GF-D8 (cell line): ENCODE measurements around the gene MAPKBP1.

Experiments
- DNase-seq: peaks from one replicate; lab custom pipeline; 2025; lab: John Stamatoyannopoulos, UW

The MAPKBP1 gene

DNA sequence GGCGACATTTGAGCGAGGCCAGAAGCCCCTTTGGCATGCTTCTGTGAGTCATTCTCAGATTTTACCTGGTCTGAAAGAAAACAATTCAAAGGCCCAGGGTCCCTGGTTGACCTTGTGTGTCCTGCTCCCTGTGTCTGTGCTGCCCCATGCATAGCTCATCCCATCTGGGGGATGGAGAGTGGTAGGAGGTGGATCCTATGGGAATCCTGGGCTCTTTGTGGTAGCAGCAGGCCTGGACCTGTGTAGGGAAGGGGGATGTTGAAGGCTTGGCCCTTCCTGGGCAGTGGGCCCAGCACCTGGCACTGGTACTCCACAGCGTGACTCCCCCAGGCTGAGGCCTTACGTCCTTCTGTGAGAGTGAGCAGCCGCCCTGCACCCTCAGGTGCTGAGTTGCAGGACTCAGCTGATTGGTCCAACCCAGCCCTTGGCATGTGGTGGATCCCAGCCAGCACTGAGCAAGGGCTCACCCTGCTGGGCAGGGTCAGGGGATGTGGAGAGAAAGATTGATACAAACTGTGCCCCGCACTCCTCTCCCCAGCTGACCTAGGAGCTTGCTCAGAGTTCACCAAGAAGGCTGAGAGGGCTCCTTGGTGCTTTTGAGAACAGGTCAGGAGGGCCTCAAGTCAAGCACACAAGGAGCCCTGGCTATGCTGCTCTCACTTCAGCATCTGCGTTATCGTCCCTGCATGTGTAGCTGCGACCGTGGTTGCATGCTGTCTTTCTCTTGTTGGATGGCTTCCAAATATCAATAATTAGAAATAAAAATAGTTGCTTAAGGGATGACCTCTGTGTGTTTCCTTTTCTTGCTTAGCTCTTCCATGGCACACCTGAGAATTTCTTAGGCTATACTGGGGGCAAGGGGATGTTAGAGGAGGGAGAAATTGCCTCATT, 32.3 kb downstream of the MAPKBP1 start:
- DNase-seq, result no peak

DNA sequence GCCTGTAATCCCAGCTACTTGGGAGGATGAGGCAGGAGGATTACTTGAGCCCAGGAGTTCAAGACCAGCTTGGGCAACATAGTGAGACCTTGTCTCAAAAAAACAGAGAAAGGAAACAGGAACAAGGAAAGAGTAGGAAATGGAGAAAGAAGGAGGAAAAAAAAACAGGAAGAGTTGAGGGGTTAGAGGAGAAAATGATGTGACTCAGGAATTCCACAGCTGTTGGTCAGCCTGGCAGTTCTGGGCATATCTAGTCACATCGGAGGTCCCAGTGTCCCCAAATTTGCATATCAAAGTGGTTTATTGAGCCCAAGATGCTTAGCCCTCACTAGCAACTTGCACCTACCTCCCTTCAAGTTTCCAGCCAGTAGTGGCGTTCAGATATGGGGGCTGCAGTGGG, 34.8 kb downstream of the MAPKBP1 start:
- no peak for DNase-seq

DNA sequence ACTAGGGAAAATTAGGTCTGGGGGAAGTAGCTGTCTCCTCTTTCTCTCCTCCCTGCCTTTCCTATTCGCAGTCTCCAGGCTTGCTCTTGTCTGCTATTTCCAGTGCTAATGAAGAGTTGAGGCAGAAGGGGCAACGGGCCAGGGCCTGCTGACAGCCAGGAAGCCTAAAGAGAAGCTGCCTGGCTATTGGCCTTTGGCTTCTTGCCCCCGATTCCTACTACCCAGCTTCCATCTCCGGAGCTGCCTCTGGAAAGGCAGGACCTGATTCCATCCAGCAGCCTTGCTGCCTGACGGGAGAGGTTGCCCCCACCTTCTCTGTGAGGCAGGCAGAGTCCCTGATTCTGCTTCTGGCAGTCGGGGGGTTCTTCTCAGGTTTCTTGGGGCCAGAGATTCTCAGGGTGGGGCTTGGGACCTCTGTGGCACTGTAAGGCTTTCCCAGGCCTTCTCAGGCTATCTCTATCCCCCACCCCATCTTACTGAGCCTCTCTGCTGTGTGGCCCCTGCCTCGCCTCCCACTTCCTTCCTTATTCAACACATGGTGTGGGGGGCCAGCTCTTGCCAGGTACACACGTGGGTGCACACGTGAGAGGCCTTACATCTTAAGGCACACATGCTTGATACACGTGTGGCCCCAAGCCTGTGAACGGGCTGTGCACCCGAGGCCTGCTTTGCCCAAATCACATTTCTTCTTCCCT, 35.4 kb downstream of the MAPKBP1 start:
- DNase-seq, result peak; percentile 28

DNA sequence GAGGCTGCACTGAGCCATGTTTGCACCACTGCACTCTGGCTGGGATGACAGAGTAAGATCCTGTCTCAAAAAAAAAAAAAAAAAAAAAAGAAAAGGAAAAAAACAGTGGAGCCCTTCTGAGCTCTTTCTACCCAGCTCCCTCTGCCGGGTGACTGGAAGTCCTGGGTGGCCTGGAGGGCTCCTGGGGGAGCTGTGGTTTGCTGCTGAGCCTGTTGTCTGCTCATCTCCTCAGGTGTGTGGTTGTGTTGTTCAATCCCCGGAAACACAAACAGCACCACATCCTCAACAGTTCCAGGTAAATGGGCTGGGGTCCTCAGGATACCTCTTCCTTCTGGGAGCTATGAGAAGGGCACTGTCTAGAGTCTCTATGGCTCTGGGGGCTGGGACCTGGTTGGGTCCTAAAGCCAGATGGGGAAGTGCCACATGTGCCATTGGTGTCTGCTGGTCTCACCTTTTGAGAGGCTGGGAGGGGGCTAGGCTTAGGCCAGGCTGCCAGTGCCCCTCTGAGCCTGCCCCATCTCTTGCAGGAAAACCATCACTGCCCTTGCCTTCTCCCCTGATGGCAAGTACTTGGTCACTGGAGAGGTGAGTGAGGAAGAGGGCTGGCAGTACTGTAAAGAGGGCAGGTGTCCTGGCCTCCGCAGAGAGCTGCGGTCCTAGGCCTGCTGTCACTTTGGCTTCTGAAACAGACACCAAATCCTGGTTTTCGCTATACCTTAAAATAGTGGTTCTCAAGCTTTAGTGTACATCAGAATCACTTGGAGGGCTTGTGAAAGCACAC, 36.6 kb downstream of the MAPKBP1 start:
- no peak for DNase-seq

DNA sequence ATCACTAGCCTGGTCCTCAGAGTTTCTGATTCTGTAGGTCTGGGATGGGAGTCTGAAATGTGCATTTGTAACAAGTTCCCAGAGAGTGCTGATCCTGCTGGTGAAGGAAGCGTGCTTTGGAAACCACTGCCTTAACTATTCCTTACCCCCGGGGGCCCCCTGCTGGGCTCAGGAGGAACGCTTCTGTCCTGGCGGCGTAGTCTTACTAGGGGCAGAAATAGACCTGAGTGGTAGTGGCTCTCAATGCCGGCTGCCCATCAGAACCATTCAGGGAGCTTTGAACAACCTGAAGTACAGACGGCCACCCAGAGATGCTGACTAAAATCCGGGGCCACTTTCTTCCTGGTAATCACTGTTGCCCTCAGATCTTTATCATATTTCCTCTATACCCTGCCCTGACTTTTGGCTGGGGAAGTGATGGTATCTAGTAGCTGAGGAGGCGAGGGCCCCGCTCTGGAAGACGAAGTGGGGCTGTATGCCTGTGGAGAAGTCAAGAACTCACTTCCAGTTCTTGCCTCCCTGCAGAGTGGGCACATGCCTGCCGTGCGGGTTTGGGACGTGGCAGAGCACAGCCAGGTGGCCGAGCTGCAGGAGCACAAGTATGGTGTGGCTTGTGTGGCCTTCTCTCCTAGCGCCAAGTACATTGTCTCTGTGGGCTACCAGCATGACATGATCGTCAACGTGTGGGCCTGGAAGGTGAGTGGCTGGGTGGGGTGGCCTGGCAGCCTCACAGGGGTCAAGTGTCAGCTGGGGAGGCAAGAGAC, 37.3 kb downstream of the MAPKBP1 start:
- peak; percentile 31 for DNase-seq

DNA sequence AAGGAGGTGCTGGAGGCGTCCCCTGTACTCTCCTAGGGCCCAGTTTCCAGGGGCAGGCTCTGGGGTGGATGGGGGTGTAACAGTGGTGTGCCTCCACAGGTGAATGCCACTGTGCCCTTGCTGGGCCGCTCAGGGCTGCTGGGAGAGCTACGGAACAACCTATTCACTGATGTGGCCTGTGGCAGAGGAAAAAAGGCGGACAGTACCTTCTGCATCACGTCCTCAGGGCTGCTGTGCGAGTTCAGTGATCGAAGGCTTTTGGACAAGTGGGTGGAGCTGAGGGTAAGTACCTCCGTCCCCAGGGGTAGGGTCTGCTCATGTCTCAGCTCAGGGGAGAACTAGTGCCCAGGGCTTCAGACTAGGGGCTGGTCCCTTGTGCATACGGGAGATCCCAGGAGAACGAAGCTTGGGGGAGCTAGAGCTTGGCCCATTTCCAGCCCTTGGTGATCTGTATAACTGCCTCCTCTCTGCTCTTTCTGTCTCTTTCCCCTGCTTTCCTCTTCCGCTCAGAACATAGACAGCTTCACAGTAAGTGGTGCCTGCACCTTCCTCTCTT, 38.6 kb downstream of the MAPKBP1 start:
- DNase-seq, result no peak

DNA sequence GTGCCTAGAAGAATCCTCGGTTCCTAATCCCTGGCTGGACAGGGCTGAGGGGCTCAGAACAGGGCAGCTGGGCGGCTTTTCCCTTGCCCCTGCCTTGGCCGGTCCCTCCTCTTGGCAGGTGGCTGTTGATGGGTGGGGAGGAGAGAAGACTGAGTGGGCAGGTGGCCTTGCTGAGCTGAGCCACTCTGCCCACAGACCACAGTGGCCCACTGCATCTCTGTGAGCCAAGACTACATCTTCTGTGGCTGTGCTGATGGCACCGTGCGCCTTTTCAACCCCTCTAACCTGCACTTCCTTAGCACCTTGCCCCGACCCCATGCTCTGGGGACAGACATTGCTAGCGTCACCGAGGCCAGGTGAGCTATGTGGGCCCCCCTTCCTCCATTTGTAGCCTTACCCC, 39.1 kb downstream of the MAPKBP1 start:
- no peak for DNase-seq

DNA sequence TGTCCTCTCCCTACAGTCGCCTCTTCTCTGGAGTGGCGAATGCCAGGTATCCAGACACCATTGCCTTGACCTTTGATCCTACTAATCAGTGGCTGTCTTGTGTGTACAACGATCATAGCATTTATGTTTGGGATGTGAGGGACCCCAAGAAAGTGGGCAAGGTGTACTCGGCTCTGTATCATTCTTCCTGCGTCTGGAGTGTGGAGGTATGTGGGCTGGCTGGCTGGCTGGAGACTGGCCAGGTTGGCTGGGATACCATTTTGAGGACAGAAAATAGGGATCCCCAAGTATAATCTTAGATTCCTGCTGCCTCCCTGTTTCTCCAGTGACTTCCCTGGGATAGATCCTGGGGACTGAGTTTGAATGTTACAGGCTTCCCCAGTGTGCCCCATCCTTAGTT, 40.2 kb downstream of the MAPKBP1 start:
- DNase-seq, result no peak

DNA sequence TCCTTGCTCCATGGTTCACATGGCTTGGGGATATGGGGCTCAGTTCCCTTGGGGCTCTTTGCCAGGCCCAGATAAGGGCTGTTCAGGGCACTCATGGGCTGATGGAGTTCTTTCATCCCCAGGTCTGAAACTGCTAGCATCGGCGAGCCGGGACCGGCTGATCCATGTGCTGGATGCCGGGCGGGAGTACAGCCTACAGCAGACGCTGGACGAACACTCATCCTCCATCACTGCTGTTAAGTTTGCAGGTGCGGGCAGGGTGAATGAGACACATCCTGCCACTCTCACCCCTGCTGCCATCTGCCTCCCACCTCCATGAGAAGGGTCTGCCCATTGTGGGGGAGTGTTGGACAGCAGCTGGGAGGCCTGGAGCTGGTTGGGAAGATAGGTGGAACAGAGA, 42.5 kb downstream of the MAPKBP1 start:
- DNase-seq, result no peak

DNA sequence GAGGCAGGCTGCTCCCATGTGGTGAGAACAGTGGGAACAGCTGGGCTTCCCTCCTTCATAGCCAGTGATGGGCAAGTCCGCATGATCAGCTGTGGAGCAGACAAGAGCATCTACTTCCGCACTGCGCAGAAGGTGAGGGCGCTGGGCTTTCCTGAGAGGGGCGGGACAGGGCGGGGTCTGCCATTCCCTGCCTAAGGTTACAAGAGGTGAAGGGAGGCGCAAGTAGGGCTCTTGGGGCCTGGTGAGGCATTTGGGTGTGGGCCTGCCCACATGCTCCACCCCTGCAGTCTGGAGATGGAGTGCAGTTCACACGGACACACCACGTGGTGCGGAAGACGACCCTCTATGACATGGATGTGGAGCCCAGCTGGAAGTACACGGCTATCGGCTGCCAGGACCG, 43.0 kb downstream of the MAPKBP1 start:
- no peak for DNase-seq

DNA sequence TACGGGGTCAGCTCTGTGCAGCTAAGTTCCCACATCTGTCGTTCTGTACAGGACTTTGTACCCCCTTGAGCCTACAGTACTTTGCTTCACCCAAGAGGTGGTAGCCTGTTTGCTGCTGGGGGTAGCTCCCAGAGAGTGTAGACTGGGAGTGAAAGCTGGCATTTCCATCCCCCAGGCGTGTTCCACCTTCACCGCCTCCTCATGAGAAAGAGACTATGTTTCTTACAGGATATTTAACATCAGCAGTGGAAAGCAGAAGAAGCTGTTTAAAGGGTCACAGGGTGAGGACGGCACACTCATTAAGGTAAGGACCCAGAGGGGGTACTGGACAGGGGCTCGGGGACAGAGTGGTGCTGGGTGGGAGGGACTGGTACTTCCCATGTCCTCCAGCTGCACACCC, 43.5 kb downstream of the MAPKBP1 start:
- no peak for DNase-seq

DNA sequence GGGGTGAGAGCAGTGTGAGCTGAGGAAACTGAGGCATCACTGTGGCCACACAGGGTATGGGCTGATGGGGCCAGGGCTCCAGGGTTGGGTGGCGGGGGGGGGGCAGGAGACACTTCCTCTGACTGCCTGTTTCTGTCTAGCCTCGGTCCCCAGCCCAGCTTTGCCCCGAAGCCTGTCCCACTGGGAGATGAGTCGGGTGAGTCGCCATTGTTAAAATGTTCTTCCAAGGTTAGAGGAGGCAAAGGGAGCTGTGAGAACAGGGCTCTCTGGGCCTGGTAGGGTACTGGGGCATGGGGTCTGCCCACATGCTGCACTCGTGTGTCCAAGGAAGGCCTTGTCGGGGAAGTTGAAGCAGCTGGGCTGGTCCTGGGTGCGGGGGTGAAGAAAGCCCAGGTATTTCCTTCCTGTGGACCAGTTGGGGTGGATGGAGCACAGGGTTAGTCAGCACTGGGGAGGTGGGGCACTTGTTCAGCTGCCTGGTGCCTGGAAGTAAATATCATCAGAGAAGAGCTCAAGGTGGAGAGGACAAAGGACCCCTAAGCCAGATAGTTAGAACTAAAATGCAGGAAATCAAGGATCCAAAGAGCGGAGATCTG, 45.3 kb downstream of the MAPKBP1 start:
- no peak for DNase-seq

DNA sequence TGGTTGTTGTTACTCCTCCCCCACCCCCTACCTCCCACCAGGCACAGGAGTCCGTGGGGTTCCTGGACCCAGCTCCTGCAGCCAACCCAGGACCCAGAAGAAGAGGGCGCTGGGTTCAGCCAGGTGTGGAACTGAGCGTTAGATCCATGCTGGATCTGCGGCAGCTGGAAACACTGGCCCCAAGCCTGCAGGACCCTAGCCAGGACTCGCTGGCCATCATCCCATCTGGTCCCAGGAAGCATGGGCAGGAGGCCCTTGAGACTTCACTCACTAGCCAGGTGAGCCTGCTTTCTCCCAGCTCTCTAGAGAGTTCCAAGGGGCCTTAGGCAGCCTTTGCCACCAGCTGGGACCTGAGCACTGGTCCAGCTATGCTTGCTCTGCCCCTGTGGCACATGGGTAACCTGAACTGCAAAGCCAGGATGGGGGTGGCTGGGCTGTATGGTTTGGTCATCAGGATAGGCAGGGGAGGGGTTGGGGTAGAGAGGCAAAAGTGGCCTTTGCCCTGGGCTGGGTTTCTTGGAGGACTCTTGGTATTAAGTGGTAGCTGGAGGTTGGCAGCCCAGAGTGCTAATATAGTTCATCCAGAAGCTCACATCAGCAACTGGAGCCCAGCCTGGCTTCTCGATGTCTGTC, 46.6 kb downstream of the MAPKBP1 start:
- DNase-seq, result no peak

DNA sequence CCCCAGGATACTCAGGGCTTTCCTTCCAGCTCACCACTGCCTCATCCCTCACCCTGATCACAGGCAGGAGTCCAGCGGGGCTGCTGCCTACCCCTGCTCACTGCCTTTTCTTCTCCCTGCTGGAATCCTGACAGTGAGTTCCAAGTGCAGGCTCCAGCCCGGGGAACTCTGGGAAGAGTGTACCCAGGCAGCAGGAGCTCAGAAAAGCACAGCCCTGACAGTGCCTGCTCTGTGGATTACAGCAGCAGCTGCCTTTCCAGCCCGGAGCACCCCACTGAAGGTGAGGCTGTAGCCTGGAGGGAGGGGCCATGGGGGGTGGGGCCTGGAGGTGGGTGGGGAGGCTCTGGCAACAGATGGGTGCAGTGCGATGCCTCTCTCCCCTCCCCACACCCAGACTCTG, 47.5 kb downstream of the MAPKBP1 start:
- no peak for DNase-seq

DNA sequence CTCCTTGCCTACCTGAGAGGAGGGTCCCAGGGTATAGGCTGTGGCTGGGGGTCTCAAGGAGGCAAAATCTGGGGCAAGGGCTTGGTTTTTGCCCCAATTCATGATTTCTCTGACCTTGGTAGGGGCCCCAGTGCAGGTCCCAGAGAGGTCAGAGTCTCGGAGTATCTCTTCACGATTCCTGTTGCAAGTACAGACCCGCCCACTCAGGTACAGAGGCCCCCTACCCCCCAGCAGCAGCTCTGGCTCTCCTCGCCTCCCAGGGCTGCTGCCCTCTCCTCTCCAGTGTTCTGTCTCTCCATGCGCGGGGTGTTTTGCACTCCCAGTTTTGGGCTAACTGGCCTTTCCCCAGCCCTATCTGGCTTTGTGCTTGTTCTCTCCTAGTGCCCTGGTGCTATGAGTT, 48.2 kb downstream of the MAPKBP1 start:
- no peak for DNase-seq

DNA sequence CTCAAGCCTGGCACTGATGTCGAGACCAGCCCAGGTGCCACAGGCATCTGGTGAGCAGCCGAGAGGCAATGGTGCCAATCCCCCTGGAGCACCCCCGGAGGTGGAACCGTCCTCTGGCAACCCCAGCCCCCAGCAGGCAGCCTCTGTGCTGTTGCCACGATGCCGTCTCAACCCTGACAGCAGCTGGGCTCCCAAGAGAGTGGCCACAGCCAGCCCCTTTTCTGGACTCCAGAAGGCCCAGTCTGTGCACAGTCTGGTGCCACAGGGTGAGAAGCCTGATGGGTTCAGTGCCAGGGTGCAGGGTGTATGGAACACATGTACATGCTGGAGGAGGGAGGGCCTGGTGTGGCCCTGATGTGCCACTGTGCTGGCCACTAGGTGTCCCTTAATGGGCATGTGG, 48.7 kb downstream of the MAPKBP1 start:
- DNase-seq, result no peak

DNA sequence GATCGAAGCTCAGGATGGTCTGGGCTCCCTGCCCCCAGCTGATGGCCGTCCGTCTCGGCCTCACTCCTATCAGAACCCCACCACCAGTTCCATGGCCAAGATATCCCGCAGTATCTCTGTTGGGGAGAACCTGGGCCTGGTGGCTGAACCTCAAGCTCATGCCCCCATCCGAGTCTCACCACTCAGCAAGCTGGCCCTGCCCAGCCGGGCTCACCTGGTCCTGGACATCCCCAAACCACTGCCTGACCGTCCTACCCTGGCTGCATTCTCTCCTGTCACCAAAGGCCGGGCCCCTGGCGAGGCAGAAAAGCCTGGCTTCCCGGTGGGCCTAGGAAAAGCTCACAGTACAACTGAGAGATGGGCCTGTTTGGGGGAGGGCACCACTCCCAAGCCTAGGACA, 49.2 kb downstream of the MAPKBP1 start:
- no peak for DNase-seq

DNA sequence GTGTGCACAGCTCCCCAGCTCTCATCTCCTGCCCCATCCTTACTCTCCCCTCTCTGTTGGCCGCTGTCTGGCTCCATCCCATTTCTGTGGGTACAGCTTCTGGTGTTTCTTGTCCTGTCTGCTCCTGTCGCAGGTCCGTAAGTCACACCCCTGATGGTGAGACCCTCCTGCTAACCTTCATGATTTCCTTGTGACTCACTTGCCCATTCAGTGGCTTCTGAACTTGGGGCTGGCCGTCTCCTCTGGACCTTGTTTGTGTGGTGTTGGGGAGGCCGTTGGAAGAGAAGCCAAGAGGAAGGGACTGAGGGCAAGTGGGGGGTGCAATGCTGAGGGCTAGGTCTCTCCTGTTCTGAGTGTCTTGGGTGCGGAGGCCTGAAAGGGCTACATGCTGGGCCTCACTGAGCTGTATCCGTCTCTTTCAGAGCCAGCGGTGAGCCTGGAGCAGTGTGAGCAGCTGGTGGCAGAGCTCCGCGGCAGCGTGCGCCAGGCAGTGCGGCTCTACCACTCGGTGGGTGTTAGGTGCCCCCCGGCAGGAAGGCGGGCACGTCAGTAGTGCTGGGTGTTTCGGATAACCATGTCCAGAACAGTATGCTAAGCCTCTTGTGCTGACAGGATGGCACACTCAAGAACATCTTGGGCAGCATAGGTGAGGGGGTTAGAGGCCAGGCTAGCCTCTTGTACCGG, 49.9 kb downstream of the MAPKBP1 start:
- DNase-seq, result no peak

DNA sequence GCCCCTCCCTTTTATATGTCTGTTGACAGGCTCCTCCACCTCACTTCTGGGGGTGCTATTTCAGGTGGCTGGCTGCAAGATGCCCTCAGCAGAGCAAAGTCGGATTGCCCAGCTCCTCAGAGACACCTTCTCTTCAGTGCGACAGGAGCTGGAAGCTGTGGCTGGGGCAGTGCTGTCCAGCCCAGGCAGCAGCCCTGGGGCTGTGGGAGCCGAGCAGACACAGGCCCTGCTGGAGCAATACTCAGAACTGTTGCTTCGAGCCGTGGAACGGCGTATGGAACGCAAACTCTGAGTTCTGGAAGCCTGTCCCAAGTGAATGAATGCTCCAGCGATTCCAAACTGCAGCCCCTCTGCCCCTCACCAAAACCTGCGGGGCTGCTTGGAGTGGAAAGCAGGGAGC, 50.9 kb downstream of the MAPKBP1 start:
- no peak for DNase-seq
